GM19467 (cell line): ENCODE data around the gene TANGO6.

Source experiments
- ATAC-seq: cut with Tn5 transposase; IDR thresholded peaks from one replicate; pipeline ENCODE4 v1.9.1; 2021; ENCODE audit warnings: mild to moderate bottlenecking, moderate library complexity; ENCODE audit not compliant: unreplicated experiment

Gene TANGO6

GRCh38 chr16:68907297-68907696 is 64.0 kb downstream of the TANGO6 start:
- ATAC-seq, result no peak

DNA sequence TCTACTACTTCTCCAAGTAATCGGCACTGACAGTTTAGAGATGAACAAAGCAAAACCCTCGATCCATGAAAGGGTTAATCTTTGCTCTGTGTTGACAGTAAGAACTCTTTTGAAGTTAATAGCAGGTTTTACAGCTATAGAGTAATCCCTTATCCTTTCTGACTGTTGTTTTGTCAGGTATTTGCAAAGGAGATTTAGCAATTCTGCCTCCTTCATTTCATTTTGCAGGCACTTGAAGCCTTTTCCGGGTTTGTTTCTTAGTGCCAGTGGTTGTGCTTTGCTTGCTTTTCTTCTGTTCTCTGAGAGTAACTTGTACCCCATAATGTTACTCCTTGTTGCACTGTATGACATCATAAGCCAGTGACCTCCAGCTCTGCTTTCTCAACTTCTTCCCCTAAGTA is 64.5 kb downstream of the TANGO6 start:
- ATAC-seq, result no peak

DNA sequence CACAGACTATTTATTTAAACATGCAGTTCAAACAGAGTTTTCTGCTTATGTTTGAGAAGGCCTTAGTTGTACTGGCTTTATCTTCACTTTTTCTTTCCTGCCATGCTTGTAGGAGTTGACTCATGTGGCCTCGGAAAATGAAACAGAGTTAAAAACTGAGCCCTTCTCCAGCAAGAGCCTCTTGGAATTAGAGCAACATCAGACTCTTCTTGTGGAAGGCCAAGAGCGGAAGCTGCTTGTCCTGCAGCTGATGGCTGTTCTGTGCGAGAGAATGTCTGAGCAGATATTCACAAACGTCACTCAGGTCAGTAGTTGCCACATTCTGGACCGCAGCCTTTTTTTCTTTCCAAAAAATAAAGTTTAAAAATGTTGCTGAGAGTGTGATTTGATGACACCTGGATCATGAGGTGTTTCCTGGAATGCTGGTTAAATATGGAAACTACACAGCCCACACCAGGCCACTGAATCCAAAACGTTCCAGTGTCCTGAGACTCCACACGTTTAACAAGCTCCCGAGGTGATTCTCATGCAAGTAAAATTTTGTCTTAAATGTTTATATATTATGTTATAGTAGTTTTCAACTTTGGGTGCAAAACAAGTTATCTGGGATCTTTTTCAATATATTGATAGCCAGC is 65.9 kb downstream of the TANGO6 start:
- no peak for ATAC-seq

- no peak for ATAC-seq
These were observed 66.7 kb downstream of the TANGO6 start for GRCh38 chr16:68910051-68910450.

DNA sequence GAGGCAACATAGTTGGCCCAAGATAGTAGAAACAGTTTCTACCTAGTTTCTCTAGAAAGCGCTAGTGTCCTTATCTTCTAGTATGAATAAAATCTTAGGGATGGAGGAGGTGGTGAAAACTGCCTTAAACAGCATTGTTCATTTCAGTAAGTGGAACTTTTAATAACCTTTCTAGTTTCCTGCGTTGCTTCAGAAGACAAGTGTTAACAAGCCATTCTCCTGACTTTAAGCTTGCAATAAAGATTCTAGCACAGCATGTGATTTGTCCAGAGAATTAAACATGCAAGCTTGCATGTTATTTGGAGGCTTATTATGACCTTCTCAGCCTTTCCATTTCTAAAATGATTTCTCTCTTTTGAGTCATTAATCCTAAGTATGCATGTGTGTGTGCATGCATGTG is 72.3 kb downstream of the TANGO6 start:
- ATAC-seq, result no peak

- no peak for ATAC-seq
These were observed 74.2 kb downstream of the TANGO6 start for GRCh38 chr16:68917541-68917940.

DNA sequence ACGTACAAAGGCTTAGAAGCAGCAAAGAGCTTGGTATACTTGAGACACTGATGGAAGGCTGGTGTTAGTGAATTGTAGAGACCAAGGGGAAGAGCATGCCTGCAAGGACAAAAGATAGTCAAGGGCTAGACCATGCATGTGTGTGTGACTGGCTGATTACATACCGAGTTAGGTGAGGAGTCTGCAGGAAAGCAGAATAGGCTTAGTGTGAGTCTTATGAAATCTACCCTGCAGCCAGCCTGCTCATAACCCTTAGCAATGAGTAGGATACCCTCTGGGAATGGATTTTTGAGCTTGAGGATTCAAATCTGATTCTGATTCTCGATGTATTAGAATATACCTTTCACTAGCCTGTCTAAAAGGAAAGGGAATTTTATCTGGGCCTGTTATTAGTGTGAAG is 77.0 kb downstream of the TANGO6 start:
- no peak for ATAC-seq

GRCh38 chr16:68921637-68922036 is 78.3 kb downstream of the TANGO6 start:
- ATAC-seq, result no peak

DNA sequence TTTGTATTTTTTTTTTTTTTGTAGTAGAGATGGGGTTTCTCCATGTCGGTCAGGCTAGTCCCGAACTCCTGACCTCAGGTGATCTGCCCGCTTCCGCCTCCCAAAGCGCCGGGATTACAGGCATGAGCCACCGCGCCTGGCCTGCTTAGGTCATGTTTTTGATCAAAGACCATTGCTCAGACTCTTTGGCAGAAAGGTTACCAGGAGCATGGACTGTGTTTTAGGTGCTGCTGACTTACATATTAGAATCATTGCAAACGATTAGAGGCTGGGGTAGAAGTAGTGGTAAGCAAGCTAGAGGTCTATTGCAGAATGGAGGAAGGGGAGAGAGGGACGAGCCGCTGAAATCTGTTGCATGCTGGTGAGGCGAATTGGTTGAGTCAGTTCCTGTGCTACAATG is 79.8 kb downstream of the TANGO6 start:
- no peak for ATAC-seq

DNA sequence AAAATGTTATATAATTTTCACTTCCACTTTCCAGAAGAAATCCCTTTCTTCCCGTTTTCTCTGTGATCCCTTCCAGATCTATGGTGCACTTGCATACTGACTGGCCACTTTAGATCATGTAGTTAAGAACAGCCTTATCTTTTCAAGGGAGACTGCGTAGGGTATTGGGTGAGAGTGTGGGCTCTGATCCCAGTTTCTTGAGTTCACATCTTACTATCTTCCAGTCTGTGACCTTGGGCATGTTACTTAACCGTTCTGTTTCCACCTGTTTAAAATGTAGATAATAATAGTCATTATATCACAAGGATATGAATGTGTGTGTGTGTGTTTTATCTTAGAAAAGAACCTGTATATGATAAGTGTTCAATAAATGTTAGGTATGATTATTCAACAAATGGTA is 83.7 kb downstream of the TANGO6 start:
- no peak for ATAC-seq

DNA sequence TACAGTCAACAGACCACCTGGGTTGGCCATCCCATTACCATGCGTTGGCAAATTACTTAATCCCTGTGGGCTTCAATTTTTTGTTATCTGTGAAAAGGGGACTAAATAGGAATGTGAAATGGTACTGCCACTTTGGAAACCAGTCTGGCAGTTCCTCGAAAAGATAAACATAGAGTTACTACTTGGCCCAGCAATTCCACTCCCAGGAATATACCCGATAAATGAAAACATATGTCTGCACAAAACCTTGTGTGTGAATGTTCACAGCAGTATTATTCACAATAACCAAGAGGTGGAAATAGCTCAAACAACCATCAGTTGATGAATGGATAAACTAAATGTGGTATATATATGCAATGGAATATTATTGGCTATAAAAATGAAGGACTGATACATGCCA is 87.9 kb downstream of the TANGO6 start:
- ATAC-seq, result no peak

- ATAC-seq, result no peak
These were observed 91.1 kb downstream of the TANGO6 start for GRCh38 chr16:68934402-68934801.

GRCh38 chr16:68935008-68935407 is 91.7 kb downstream of the TANGO6 start:
- no peak for ATAC-seq

DNA sequence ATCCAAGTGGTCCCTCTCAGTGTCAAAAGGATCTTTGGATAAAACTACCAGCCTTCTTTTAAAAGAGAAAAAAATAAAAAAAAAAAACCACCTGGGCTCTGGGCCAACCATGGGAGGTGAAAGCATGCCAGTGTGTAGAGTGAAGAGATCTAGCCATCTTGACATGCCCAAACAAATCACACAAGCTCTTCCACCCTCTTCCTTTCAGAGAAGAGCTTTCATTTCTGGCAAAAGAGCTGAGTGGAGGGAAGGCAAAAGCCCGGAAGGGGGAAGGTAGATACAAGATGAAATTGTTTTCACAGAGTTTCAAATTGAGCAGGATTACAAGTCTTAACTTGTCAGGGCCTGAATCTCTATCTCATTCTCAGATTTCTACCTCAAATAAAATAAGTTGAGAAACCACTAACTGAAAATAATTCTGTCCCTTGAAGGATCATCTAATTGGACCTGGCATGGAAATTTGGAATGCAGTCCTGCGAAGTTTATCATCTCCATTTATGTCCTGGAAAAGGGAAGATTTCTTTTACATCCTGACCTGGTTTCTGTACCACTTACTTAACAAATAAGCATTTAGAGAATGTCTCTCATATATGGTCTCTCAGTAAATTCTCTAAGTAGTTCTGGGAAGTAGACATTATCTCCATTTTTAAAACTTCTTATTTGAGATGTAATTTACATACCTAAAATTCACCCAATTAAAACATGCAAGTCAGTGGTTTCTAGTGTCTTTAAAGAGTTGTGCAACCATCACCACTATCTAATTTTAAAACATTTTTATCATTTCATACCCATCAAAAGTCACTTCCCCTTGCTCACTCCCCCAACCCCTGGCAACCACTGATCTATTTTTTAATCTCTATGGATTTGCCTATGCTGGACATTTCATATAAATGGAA is 93.7 kb downstream of the TANGO6 start:
- no peak for ATAC-seq

- ATAC-seq, result no peak
These were observed 96.5 kb downstream of the TANGO6 start for GRCh38 chr16:68939692-68940320.

GRCh38 chr16:68940816-68941215 is 97.5 kb downstream of the TANGO6 start:
- no peak for ATAC-seq

GRCh38 chr16:68943961-68944360 is 100.6 kb downstream of the TANGO6 start:
- ATAC-seq, result no peak

GRCh38 chr16:68948230-68948910 is 105.0 kb downstream of the TANGO6 start:
- no peak for ATAC-seq

GRCh38 chr16:68951991-68952877 is 108.9 kb downstream of the TANGO6 start:
- no peak for ATAC-seq

- no peak for ATAC-seq
These were observed 111.7 kb downstream of the TANGO6 start for GRCh38 chr16:68954911-68955635.
